ENCODE results near the gene CYB561D2. TPM values are rescaled to one million over a fixed set of nuclear protein-coding genes. Genes with fewer than 3 reads are reported as not detected.

The CYB561D2 gene
- total and polyA plus RNA-seq, 2 of the 13 experiments (the other 11 are each of a cell fraction or from before 2014, with no cell fraction given): 11.1 to 17.2 TPM

DNA sequence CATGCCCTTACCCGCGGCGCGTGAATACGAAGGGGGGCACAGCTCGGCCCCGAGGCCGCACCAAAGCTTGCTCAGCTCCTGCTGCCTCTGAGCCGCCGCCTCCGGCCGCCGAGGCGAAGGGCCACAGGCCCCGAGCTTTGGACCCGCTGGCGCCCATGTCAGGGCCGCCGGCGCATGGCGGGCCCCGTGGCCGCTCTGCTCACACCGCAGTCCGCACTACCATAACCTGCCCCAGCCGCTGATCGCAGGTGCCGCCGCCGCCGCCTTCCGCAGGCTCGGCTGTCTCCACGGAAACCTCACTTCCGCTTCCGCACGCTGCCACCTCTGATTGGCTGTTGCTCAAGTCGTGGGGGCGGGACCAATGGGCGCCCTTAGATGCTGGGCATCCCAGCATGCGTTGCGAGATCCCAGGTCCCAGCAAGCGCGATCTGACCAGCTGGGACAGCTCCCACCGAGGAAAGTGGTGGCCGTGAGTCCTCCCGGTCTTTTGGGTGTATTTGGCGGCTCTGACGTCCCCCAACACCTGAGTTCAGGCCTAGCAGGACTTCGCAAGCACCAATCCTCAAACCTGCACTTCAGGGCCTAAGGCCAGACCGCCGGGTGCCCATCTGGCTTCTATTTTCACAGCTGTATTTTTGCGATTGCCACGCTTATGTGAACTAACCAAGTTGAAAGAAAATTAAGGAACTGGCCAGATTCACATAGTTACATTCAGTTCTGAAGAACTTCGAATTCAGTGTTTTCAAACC lies 22.5 kb upstream of the CYB561D2 start, which contains the start of gene TUSC2 (continued):
- TF ChIP-seq ZNF607 (CRISPR knock-in tag; IDR thresholded peaks at IDR 0.05; ENCODE audit: borderline replicate concordance): peak; percentile 78; the same call in 1 of the 2 replicates
- no peak for TF ChIP-seq LCORL (IDR thresholded peaks at IDR 0.05)
- peak; percentile 50; the same call in 1 of the 2 replicates for TF ChIP-seq LCORL (CRISPR knock-in tag; IDR thresholded peaks at IDR 0.05)
- TF ChIP-seq ZNF788 (CRISPR knock-in tag; IDR thresholded peaks at IDR 0.05; ENCODE audit: borderline replicate concordance): peak; percentile 50; the same call in 1 of the 2 replicates
- TF ChIP-seq ZNF121 (CRISPR knock-in tag; IDR thresholded peaks at IDR 0.05): peak; percentile 86
- no peak for TF ChIP-seq ZMYM3 (CRISPR knock-in tag; IDR thresholded peaks at IDR 0.05)
- TF ChIP-seq HDAC6 (IDR thresholded peaks at IDR 0.05; ENCODE audit: low read depth, low read length): no peak
- TF ChIP-seq NFKBIZ (CRISPR knock-in tag; IDR thresholded peaks at IDR 0.05): 0 out of 2 replicates have a peak, but pooled peaks have one; percentile 31
- TF ChIP-seq SP5 (CRISPR knock-in tag; IDR thresholded peaks at IDR 0.05; ENCODE audit: borderline replicate concordance, low read depth): 0 out of 2 replicates have a peak, but pooled peaks have one; percentile 11
- peak; percentile 17; the same call in 1 of the 2 replicates for TF ChIP-seq RXRB (CRISPR knock-in tag; IDR thresholded peaks at IDR 0.05; ENCODE audit: borderline replicate concordance)
- TF ChIP-seq SRSF9 (IDR thresholded peaks at IDR 0.05; ENCODE audit: borderline replicate concordance, insufficient read depth, low read depth, low read length, poor library complexity, severe bottlenecking): no peak
- TF ChIP-seq ZNF329 (CRISPR knock-in tag; IDR thresholded peaks at IDR 0.05; ENCODE audit: low read depth): no peak
- TF ChIP-seq ZHX2 (IDR thresholded peaks at IDR 0.05; ENCODE audit: low read depth): 0 out of 2 replicates have a peak, but pooled peaks have one; percentile 21
- TF ChIP-seq ZHX2 (CRISPR knock-in tag; IDR thresholded peaks at IDR 0.05; ENCODE audit: borderline replicate concordance): 0 out of 2 replicates have a peak, but pooled peaks have one; percentile 60
- TF ChIP-seq ZNF776 (CRISPR knock-in tag; IDR thresholded peaks at IDR 0.05): no peak; the same call in 1 of the 2 replicates
- TF ChIP-seq ZFP1 (CRISPR knock-in tag; IDR thresholded peaks at IDR 0.05): 0 out of 2 replicates have a peak, but pooled peaks have one; percentile 47
- no peak for TF ChIP-seq ZNF557 (CRISPR knock-in tag; IDR thresholded peaks at IDR 0.05)
- peak; percentile 53; the same call in 1 of the 2 replicates for TF ChIP-seq CHD2 (IDR thresholded peaks at IDR 0.05; ENCODE audit: low read depth, low read length)
- TF ChIP-seq ASH2L (IDR thresholded peaks at IDR 0.05; ENCODE audit: insufficient read length, low read depth, low read length): peak; percentile 80
- TF ChIP-seq STAT6 (CRISPR knock-in tag; IDR thresholded peaks at IDR 0.05; ENCODE audit: borderline replicate concordance): no peak
- TF ChIP-seq NPAS2 (CRISPR knock-in tag; IDR thresholded peaks at IDR 0.05; ENCODE audit: borderline replicate concordance): no peak
